ENCODE data around the gene PHF21B. TPM values are rescaled to one million over a fixed set of nuclear protein-coding genes. Genes with fewer than 3 reads are reported as not detected.
"Not testable (repeated sequence)": the region's sequence is repeated elsewhere in the genome, so short reads cannot be mapped to it uniquely, and the experiment has no call there.

PHF21B gene
- total and polyA plus RNA-seq, 2 donors: 0.61 to 0.63 TPM

DNA sequence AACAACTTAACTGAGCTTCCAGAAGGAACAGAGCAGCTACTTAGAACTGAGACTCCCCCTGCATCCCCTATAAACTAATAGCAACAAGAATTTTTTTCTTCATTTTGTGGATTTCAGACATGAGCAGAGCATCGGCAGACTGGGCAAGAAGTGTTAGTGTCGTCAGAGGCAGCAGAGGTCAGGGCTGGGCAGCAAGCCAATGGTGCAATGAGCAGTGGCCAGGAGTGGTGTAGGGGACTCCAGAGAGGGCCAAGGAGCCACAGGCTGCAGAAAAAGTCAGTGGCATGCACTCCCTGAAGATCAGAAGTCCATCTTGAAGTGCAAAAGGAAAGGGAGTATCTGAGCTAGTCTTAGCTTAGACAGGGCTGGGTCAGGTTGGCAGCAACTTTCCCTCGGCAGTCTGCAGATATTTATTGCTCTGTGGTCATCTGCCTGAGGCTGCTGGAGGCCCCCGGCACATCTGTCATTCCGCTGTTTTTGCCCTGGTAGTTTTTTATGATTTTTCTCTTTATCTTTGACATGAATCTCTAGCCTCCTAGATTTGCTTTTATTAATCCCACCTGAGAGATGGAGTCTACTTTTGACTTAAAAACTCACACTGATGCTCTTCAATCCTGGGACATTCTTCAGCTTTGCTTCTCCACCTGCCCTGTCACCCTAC is 105.2 kb downstream of the PHF21B start:
- not testable (repeated sequence) for H3K4me3 ChIP-seq (ENCODE audit: low read depth, low read length); H3K4me1 ChIP-seq (ENCODE audit: insufficient read depth); H3K36me3 ChIP-seq (ENCODE audit: insufficient read depth); H3K27ac ChIP-seq (ENCODE audit: low read depth); DNase-seq (ENCODE audit: extremely low spot score)
- 40% methylated on average over 3 of the region's 5 CpGs for WGBS

DNA sequence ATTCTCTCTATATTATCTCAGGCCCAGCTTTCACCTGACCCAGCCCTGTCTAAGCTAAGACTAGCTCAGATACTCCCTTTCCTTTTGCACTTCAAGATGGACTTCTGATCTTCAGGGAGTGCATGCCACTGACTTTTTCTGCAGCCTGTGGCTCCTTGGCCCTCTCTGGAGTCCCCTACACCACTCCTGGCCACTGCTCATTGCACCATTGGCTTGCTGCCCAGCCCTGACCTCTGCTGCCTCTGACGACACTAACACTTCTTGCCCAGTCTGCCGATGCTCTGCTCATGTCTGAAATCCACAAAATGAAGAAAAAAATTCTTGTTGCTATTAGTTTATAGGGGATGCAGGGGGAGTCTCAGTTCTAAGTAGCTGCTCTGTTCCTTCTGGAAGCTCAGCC is 106.6 kb downstream of the PHF21B start:
- not testable (repeated sequence) for H3K4me1 ChIP-seq (ENCODE audit: insufficient read depth); DNase-seq (ENCODE audit: extremely low spot score); H3K4me3 ChIP-seq (ENCODE audit: low read depth, low read length); H3K36me3 ChIP-seq (ENCODE audit: insufficient read depth); H3K27ac ChIP-seq (ENCODE audit: low read depth)
- WGBS: no CpG with 5 or more reads among the region's 2 CpGs

DNA sequence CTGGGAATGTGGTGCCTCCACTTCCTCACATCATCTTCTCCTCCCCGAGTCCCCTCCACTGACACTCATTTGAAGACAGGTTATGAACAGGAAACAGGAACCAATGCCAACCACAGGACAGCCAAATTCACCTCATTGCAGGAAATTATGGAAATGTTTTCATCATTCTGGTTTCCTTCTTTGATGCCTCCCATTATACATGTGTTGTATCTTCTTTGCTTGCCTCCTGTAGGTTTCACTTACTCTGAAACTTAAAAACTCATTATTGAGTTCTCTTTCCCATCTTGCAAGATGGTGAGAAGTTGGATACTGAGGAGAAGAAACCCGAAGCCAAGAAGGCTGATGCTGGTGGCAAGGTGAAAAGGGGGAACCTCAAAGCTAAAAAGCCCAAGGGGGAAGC is 108.5 kb downstream of the PHF21B start:
- 93% methylated on average over 2 of the region's 2 CpGs for WGBS
- H3K4me3 ChIP-seq (ENCODE audit: low read depth, low read length): no peak overlapping the region
- H3K4me1 ChIP-seq (ENCODE audit: insufficient read depth): no peaks in the 10 kb centered on the region
- H3K27ac ChIP-seq (ENCODE audit: low read depth): no peak overlapping the region
- DNase-seq (ENCODE audit: extremely low spot score): no peak
- no peaks in the 10 kb centered on the region for H3K36me3 ChIP-seq (ENCODE audit: insufficient read depth)

DNA sequence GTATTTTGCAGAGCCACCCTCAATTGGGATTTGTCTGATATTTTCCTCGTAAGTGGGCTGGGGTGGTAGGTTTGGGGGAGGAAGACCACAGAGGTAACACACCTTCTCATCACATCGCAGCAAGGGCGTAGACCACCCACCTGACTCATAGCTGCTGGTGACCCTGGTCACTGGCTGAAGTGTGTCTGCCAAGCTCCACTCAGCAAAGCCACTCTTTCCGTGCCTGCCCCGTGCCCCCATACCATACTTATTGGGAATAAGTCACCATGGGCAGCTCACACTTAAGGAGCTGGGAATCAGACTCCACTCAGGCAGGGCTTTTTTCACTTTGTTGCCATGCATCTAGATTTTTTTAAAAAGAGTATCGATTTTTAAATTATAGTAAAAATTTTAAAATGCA is 111.6 kb downstream of the PHF21B start:
- Histone ChIP-seq H3K27ac (ENCODE audit: low read depth) (no peak overlapping the region), H3K4me1 (ENCODE audit: insufficient read depth) (no peaks in the 10 kb centered on the region), H3K4me3 (ENCODE audit: low read depth, low read length) (no peak overlapping the region), H3K36me3 (ENCODE audit: insufficient read depth) (no peaks in the 10 kb centered on the region)
- 93% methylated on average over 6 of the region's 6 CpGs for WGBS
- no peak for DNase-seq (ENCODE audit: extremely low spot score)

DNA sequence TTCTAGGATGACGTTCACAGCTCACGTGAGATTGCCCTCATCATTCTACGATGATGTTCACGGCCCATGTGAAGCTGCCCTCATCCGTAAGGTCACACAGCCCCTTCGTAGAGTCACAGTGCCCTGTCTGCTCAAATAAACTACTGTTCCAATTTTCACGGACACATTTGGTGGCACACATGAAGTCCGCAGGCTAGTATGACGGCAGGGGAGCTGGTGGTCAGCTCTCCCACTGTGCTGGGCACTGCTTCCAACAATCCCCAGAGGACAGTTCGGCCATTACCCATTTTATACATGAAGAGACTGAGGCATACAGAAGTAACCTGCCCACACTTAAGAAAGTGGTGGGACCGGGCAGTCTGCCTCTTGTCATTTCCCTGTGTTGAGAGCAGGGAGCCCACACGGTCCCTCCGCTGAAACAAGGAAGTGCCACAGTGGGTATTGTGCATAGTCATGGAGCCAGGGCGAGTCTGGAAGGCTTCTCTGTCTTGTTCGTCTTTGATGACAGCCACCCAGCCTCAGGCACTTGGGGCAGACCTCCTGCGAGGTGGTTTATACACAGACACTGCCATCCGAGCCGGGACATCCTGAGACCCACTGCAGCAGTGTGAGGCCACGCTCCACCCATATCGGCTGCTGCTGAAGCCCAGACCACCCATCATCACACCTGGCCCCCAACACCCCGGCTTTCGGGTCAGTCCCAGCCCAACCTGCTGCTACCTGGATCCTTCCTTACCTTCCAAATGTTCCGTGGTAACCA is 114.3 kb downstream of the PHF21B start:
- Histone ChIP-seq H3K27ac (ENCODE audit: low read depth) (no peak overlapping the region), H3K36me3 (ENCODE audit: insufficient read depth) (no peaks in the 10 kb centered on the region), H3K4me1 (ENCODE audit: insufficient read depth) (no peaks in the 10 kb centered on the region), H3K4me3 (ENCODE audit: low read depth, low read length) (no peak overlapping the region)
- no peak for DNase-seq (ENCODE audit: extremely low spot score)
- WGBS: 90% methylated on average over 23 of the region's 23 CpGs

DNA sequence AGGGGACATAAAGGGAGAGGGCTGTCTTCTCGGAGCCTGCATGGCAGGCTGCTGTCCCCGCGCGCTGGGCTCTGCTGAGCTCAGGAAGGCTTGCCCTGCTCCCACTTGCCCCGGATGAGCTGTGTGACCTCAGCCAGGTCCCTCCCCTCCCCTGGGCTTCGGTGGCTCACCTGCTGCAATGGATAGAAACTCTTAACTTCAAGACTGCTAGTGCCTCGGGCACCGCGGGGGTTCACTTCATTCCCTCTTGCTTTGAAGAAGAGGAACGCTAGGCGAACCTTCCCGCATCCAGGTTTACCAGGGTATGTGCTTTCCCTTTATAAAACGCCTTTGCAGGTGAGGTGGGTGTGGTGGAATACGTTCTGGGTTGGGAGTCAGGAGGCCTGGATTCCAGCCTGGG is 115.0 kb downstream of the PHF21B start:
- WGBS: 90% methylated on average over 14 of the region's 14 CpGs
- Histone ChIP-seq H3K4me3 (ENCODE audit: low read depth, low read length) (no peak overlapping the region), H3K4me1 (ENCODE audit: insufficient read depth) (no peaks in the 10 kb centered on the region), H3K36me3 (ENCODE audit: insufficient read depth) (no peaks in the 10 kb centered on the region), H3K27ac (ENCODE audit: low read depth) (no peak overlapping the region)
- DNase-seq (ENCODE audit: extremely low spot score): no peak

DNA sequence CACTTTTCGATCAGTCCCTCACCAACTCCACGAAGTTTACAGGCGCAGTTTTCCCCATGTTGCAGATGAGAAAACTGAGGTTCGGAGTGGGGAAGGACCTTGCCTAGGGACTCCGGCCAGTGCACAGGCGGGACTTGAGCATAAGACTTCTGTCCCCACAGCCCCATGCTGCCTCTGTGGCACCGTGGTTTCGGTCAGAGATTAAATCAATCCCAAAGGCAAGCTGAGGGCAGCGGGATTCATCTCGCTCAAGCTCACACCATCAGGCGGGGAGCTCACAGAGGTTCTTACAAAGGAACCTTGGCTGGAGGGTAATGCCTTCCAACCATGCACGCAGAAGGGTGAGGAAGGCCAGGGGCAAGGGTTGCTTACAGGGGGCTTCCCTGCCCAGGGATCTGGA is 115.5 kb downstream of the PHF21B start:
- no peaks in the 10 kb centered on the region for H3K4me1 ChIP-seq (ENCODE audit: insufficient read depth)
- no peak for DNase-seq (ENCODE audit: extremely low spot score)
- WGBS: 90% methylated on average over 12 of the region's 12 CpGs
- no peak overlapping the region for H3K27ac ChIP-seq (ENCODE audit: low read depth)
- H3K36me3 ChIP-seq (ENCODE audit: insufficient read depth): no peaks in the 10 kb centered on the region
- H3K4me3 ChIP-seq (ENCODE audit: low read depth, low read length): no peak overlapping the region

DNA sequence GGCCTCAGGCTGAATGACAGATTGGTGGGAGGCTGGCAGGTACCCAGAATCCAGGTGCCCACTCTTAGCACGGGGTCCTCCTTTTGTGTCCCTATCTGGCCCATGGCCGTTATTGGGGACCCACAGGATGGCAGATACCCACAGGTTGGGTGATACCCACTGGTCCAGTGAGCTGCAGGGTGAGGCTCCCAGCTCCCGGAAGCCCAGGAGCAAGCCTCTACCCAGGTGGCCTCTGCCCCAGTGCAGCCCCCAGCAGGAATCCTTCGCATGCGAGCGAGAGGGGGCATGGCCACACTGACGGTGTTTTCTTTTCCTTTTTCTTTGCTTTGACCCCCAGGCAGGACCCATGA is 116.1 kb downstream of the PHF21B start:
- Histone ChIP-seq H3K4me1 (ENCODE audit: insufficient read depth) (no peaks in the 10 kb centered on the region), H3K36me3 (ENCODE audit: insufficient read depth) (no peaks in the 10 kb centered on the region), H3K4me3 (ENCODE audit: low read depth, low read length) (no peak overlapping the region), H3K27ac (ENCODE audit: low read depth) (no peak overlapping the region)
- DNase-seq (ENCODE audit: extremely low spot score): no peak
- WGBS: 78% methylated on average over 7 of the region's 7 CpGs

DNA sequence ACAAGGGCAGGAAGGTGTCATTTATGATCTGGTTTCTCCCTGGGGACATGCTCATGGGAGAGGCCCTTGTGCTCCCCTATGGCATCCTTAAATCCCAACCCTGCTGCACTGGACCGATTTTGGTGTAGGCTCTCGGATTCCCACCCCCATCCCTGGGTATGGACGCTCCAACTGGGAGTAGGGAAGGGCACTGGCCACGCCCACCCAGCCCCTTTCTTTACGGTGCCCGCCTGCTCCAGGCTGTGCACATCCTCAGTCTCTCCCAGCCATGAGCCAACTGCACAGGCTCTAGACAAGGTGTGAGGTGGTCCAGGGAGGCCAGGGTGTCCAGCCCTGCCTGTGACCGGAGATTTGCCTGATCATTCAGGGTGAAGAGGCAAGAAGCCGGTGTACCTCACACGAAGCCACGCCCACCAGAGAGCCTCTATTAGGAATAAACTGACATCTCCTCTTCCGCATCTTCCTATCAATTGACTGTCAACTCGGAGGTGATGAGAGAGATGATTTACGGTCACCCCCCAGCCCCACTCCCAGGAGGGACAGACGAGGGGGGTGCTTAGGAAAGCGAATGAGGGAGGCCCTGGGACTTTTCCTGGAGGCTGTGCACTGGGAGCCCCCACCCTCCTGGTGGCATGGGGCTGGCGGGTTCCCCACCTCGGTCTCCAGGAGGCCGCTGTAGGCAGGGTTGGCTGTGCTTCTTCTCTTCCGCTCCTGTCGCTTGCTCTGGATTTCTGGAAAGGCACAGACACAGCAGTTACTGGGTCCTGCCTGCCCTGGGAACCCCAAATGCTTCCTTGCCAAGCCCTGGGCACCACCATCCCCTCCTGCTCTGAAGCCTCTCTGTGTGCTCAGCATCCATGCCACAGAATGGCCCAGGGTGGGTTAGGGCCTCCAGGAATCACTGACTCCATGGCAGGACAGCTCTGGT is 116.7 kb downstream of the PHF21B start:
- Histone ChIP-seq H3K36me3 (ENCODE audit: insufficient read depth) (no peaks in the 10 kb centered on the region), H3K27ac (ENCODE audit: low read depth) (no peak overlapping the region), H3K4me1 (ENCODE audit: insufficient read depth) (no peaks in the 10 kb centered on the region), H3K4me3 (ENCODE audit: low read depth, low read length) (no peak overlapping the region)
- 86% methylated on average over 20 of the region's 20 CpGs for WGBS
- no peak for DNase-seq (ENCODE audit: extremely low spot score)

DNA sequence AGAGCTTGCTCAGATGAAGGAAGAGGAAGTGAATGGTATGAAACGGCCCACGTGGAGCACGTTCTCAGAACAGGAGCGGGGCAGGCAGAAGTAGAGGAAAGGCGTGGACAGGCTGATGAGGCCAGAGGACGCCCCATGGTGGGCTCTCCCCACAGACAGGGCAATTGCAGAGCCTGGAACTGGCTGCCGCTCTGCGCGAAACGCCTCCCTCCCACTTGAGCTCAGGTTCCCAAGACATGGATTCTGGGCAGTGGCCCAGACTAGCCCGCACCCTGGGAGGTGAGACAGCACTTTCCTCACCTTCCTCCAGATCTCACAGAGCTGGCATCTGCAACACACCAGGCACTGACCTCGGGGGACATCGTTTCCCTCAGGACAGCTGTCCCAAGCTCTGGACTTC is 117.6 kb downstream of the PHF21B start:
- no peak for DNase-seq (ENCODE audit: extremely low spot score)
- Histone ChIP-seq H3K27ac (ENCODE audit: low read depth) (no peak overlapping the region), H3K4me1 (ENCODE audit: insufficient read depth) (no peaks in the 10 kb centered on the region), H3K4me3 (ENCODE audit: low read depth, low read length) (no peak overlapping the region), H3K36me3 (ENCODE audit: insufficient read depth) (no peaks in the 10 kb centered on the region)
- WGBS: 83% methylated on average over 13 of the region's 13 CpGs

DNA sequence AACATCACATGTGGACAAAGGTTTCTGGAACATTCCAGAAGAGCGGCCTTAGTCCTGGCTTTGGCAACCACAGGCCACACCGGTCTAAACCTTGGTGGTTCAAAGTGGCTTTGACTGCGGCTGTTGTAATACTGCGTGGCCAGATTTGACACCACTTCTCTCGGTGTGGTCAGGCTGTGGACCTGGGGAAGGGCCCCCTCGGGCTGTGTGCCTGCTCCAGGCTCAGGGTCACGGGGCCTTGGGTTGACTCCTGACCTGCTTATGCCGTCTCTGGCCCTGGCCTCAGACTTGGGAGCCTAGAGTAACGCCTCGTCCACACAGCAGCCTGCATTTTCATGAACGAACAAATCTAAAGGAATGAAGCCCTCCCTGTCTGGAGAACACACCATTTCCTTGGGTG is 118.0 kb downstream of the PHF21B start:
- no peaks in the 10 kb centered on the region for H3K4me1 ChIP-seq (ENCODE audit: insufficient read depth)
- no peaks in the 10 kb centered on the region for H3K36me3 ChIP-seq (ENCODE audit: insufficient read depth)
- no peak overlapping the region for H3K4me3 ChIP-seq (ENCODE audit: low read depth, low read length)
- 93% methylated on average over 11 of the region's 11 CpGs for WGBS
- H3K27ac ChIP-seq (ENCODE audit: low read depth): no peak overlapping the region
- DNase-seq (ENCODE audit: extremely low spot score): no peak

DNA sequence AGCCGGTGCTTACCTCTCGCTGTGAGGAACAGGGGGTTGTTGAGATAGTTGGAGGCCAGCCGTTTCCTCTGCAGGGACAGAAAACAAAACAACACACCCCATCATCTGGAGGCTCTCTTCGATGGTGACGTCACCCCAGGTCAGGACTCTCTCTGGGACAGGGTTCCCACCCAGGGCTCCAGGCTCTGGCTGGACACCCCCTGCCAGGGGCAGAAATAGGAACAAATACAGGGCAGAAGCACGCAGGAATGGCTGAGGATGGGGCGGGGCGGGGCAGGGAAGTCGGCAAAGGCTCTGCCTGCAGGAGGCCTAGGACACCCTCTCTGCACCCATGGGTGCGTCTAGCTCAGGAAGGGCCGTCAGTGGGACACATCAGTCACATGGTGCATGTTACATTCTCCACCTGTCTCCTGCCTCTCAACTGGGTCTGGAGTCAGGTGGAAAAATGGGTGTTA is 118.5 kb downstream of the PHF21B start:
- H3K27ac ChIP-seq (ENCODE audit: low read depth): no peak overlapping the region
- 79% methylated on average over 11 of the region's 11 CpGs for WGBS
- H3K36me3 ChIP-seq (ENCODE audit: insufficient read depth): no peaks in the 10 kb centered on the region
- H3K4me3 ChIP-seq (ENCODE audit: low read depth, low read length): no peak overlapping the region
- H3K4me1 ChIP-seq (ENCODE audit: insufficient read depth): no peaks in the 10 kb centered on the region
- DNase-seq (ENCODE audit: extremely low spot score): no peak

DNA sequence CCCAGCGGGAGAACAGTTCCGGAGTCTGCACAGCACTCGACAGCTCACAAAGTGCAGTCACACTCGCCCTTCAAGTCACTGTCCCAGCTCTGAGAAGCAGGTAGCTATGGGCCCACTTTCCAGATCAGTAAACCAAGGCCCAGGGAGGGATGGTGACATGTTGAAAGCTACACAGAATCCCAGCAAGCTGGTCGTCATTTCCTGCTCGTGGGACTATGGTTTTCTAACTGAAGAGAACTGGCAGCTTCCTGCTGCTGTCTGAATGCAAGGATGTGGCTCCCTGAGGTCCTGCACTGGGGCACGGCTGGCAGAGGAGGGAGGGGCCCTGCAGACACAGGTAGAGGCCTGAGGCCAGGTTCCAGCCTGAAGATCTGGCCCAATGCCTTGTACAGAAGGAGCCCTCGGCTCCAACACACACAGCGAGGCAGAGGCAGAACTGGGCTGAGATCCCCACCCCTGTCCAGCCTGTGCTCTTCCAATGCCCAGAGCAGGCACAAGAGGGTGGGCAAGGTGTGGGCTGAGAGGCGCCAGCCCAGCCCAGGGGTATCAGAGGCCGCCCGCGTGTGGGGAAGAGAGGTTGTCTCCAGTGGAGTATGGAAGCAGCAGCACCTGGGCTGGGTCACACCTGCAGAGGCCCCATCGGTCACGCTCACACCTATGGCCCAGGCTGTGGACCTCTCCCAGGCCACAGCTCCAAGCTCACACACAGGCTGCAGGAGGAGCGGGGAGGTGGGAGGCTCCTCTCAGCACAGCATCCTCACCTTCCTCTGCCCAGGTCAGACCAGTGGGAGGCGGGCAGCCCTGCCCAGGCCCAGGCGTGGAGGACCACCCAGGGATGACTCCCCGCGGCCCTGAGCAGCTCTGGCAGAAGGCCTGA is 119.2 kb downstream of the PHF21B start:
- 89% methylated on average over 20 of the region's 20 CpGs for WGBS
- no peaks in the 10 kb centered on the region for H3K36me3 ChIP-seq (ENCODE audit: insufficient read depth)
- no peak for DNase-seq (ENCODE audit: extremely low spot score)
- no peak overlapping the region for H3K27ac ChIP-seq (ENCODE audit: low read depth)
- H3K4me1 ChIP-seq (ENCODE audit: insufficient read depth): no peaks in the 10 kb centered on the region
- no peak overlapping the region for H3K4me3 ChIP-seq (ENCODE audit: low read depth, low read length)

Measured in urinary bladder (tissue), 4 donors.